SK-N-MC (cell line): ENCODE results near the gene WDR37.

Experiments
- DNase-seq: peaks from one replicate; pipeline ENCODE4 v3.0.0-alpha.2; 2011; ENCODE audit warnings: low read depth, low spot score
- H3K27ac ChIP-seq: fragments of 200-600 bp; sonication (generic); 2 replicates; pipeline ENCODE4 v1.5.1; 2016; ENCODE audit warnings: mixed run types
- H3K36me3 ChIP-seq: fragments of 200-600 bp; sonication (generic); 2 replicates; pipeline ENCODE4 v1.6.1; 2017; ENCODE audit warnings: antibody characterized with exemption, low read length, mixed read lengths; ENCODE audit not compliant: insufficient read depth
- H3K4me3 ChIP-seq: fragments of 200-600 bp; sonication (generic); 2 replicates; pipeline ENCODE4 v1.5.1; 2016
- H3K9ac ChIP-seq: fragments of 200-600 bp; sonication (generic); 2 replicates; pipeline ENCODE4 v1.8.0; 2017; ENCODE audit warnings: mixed run types, mixed read lengths; ENCODE audit not compliant: insufficient read length
- H3K9me3 ChIP-seq: fragments of 200-600 bp; sonication (generic); 2 replicates; pipeline ENCODE4 v1.6.1; 2017; ENCODE audit warnings: low read depth, mild to moderate bottlenecking, antibody characterized with exemption, low read length, moderate library complexity, mixed read lengths
- EZH2 ChIP-seq: fragments of 200-600 bp; sonication (generic); IDR thresholded peaks from one replicate; pipeline ENCODE4 v1.6.1; 2017; ENCODE audit warnings: antibody characterized with exemption
- FOXP2 ChIP-seq: optimal IDR thresholded peaks from 2 replicates; pipeline ENCODE3; 2011; ENCODE audit warnings: mild to moderate bottlenecking, moderate library complexity; ENCODE audit not compliant: insufficient read depth; ENCODE audit errors: extremely low read length, control extremely low read depth
- POLR2AphosphoS5 ChIP-seq: IDR thresholded peaks from 2 replicates; pipeline ENCODE4 v1.6.1; 2012; ENCODE audit warnings: mild to moderate bottlenecking, low read depth, low read length, borderline replicate concordance

WDR37 gene

DNA sequence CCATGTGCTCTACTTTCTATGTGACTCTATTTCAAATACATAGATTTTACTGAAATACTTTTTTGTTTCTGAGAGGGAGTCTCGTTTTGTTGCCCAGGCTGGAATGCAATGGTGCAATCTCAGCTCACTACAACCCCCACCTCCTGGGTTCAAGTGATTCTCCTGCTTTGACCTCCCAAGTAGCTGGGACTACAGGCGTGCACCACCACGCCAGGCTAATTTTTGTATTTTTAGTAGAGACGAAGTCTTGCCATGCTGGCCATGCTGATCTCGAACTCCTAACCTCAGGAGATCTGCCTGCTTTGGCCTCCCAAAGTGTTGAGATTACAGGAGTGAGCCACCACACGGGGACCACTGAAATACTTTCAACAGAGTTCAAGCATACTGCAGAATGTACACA lies 10.8 kb upstream of the WDR37 start:
- Histone ChIP-seq H3K4me3 (peak overlapping the region; percentile 66), H3K36me3 (peaks cover 48% of the 10 kb centered on the region)
- TF ChIP-seq POLR2AphosphoS5 = no peak
- no peak for TF ChIP-seq EZH2
- TF ChIP-seq FOXP2 = no peak

DNA sequence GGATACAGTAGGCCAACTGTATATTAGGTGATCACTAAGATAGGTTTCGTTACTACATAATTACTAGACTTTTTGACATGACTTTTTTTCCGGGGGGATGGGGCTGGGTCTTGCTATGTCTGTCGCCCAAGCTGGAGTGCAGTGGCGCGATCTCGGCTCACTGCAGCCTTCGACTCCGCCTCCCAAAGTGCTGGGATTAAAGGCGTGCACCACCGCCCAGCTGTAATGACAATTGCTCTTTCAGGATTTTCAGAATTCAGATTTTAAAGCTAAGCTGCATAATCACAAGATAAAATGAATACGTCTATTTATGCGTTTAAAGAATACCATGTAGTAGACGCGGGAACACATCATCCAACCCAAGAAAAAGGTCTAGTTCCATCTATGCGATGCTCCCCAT lies 8.2 kb upstream of the WDR37 start:
- no peak for DNase-seq
- Histone ChIP-seq H3K27ac (peak overlapping the region; percentile 90), H3K9ac (peak overlapping the region; percentile 89), H3K4me3 (peak overlapping the region; percentile 91), H3K9me3 (no peaks in the 10 kb centered on the region), H3K36me3 (peaks cover 25% of the 10 kb centered on the region)
- TF ChIP-seq EZH2 = no peak
- no peak for TF ChIP-seq FOXP2
- TF ChIP-seq POLR2AphosphoS5 = no peak

More for the DNA sequence above, 10.8 kb upstream of the WDR37 start:
- Histone ChIP-seq H3K9ac (no peak overlapping the region), H3K27ac (peak overlapping the region; percentile 50; the same call in 1 of the 2 replicates), H3K9me3 (no peaks in the 10 kb centered on the region)
- no peak for DNase-seq

DNA sequence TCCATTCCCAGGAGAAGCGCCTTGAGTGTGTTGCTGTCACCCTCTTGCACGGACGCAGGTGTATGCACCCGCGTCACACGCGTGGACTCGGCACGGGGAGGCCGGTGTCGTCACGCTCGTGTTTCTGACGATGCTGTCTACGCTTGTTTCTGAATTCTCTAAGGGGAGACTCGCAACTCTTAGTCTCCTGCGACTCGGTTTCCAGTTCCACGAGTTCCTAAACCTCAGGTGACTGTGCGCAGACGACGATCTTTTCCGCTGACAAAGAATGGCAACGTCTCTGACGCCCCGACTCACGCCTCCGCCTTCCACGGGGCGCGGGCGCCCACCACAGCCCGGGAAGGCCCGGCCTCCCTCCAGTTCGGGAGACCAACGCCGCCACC lies 7.8 kb upstream of the WDR37 start:
- TF ChIP-seq EZH2 = no peak
- no peak for TF ChIP-seq POLR2AphosphoS5
- TF ChIP-seq FOXP2 = no peak
- Histone ChIP-seq H3K4me3 (peak overlapping the region; percentile 91), H3K9ac (peak overlapping the region; percentile 89), H3K27ac (peak overlapping the region; percentile 90), H3K36me3 (peaks cover 21% of the 10 kb centered on the region), H3K9me3 (no peaks in the 10 kb centered on the region)
- no peak for DNase-seq

- Histone ChIP-seq H3K9ac (peak within 1 kb of the TSS; percentile 89), H3K36me3 (peaks cover 15% of the 10 kb centered on the region), H3K9me3 (no peaks in the 10 kb centered on the region), H3K4me3 (peak within 1 kb of the TSS; percentile 91), H3K27ac (peak within 1 kb of the TSS; percentile 90)
- DNase-seq = peak; percentile 61
- TF ChIP-seq EZH2 (no peak), FOXP2 (no peak), POLR2AphosphoS5 (peak; percentile 85)
Observed at GRCh38 chr10:1048732-1049424, 7.3 kb upstream of the WDR37 start, which contains the start of gene IDI1. Gene IDI1, minus strand, starts transcription at chr10:1049119. Its CDS starts 116 bp downstream, at chr10:1049003.

GRCh38 chr10:1049425-1049958 lies 6.7 kb upstream of the WDR37 start:
- H3K9me3 ChIP-seq = no peaks in the 10 kb centered on the region
- no peak for DNase-seq
- H3K9ac ChIP-seq = peak overlapping the region; percentile 82
- peak overlapping the region; percentile 76 for H3K27ac ChIP-seq
- peak overlapping the region; percentile 91 for H3K4me3 ChIP-seq
- H3K36me3 ChIP-seq = peaks cover 11% of the 10 kb centered on the region
- TF ChIP-seq EZH2 (no peak), FOXP2 (no peak), POLR2AphosphoS5 (no peak; the same call in none of the 2 replicates)

GRCh38 chr10:1050145-1050544 lies 6.0 kb upstream of the WDR37 start:
- no peaks in the 10 kb centered on the region for H3K9me3 ChIP-seq

GRCh38 chr10:1050554-1050953 lies 5.6 kb upstream of the WDR37 start:
- DNase-seq = no peak
- TF ChIP-seq FOXP2 (no peak), POLR2AphosphoS5 (no peak), EZH2 (no peak)
- H3K27ac ChIP-seq = 0 out of 2 replicates have a peak overlapping the region, but pooled peaks have one; percentile 76
- H3K4me3 ChIP-seq = peak overlapping the region; percentile 91
- peak overlapping the region; percentile 82 for H3K9ac ChIP-seq
- H3K36me3 ChIP-seq = peaks cover 8% of the 10 kb centered on the region
- H3K9me3 ChIP-seq = no peaks in the 10 kb centered on the region

More at GRCh38 chr10:1050145-1050544, 6.0 kb upstream of the WDR37 start:
- H3K9ac ChIP-seq = peak overlapping the region; percentile 82
- H3K27ac ChIP-seq = peak overlapping the region; percentile 76; the same call in 1 of the 2 replicates
- peaks cover 8% of the 10 kb centered on the region for H3K36me3 ChIP-seq
- no peak for TF ChIP-seq POLR2AphosphoS5
- no peak for TF ChIP-seq FOXP2
- TF ChIP-seq EZH2 = no peak
- peak overlapping the region; percentile 91 for H3K4me3 ChIP-seq
- no peak for DNase-seq

DNA sequence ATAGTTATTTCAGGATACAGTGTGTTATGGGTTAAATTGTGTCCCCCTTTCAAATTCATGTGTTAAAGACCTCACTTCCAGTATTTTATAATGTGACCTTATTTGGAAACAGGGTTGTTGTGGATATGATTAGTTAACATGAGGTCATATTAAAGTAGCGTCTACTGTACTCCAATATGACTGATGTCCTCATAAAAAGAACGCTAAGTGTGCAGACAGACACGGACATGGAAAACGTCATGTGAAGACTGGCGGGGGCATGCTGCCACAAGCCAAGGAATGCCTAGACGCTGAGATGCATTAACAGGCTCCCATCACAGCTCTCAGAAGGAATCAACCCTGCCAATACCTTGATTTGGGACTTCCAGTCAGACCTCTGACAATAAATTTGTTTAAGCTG lies 1.5 kb upstream of the WDR37 start:
- Histone ChIP-seq H3K4me3 (peak overlapping the region; percentile 84), H3K36me3 (peaks cover 2% of the 10 kb centered on the region), H3K9ac (no peak overlapping the region), H3K9me3 (no peaks in the 10 kb centered on the region), H3K27ac (no peak overlapping the region)
- no peak for DNase-seq
- no peak for TF ChIP-seq POLR2AphosphoS5
- TF ChIP-seq FOXP2 = no peak
- no peak for TF ChIP-seq EZH2
